ENCODE measurements around the gene LY9. TPM values are rescaled to one million over a fixed set of nuclear protein-coding genes. Genes with fewer than 3 reads are reported as not detected.

The LY9 gene
- polyA plus RNA-seq, 1 of the 3 experiments (the other 2 are of a cell fraction), result not detected

GRCh38 chr1:160858507-160858906 lies 62.5 kb downstream of the LY9 start:
- CTCF ChIA-PET, result no interaction called here
- 22% methylated on average over 3 of the region's 3 CpGs for WGBS (ENCODE audit: low lambda C conversion rate)
- DNase-seq, result no peak
- Histone ChIP-seq H3F3A (replicated peaks; ENCODE audit: insufficient read depth) (no peaks in the 10 kb centered on the region), H3K79me2 (ENCODE audit: insufficient read depth) (no peaks in the 10 kb centered on the region), H3K9me3 (no peaks in the 10 kb centered on the region), H3K27ac (ENCODE audit: low read depth in 2 of 2, low read length in 1 of 2) (no peak overlapping the region), H3K27me3 (ENCODE audit: insufficient read depth) (no peaks in the 10 kb centered on the region; the same call in 1 of the 2 replicates), H3K9ac (no peak overlapping the region), H4K20me1 (ENCODE audit: insufficient read depth) (no peaks in the 10 kb centered on the region), H3K4me3 (ENCODE audit: low read depth in 2 of 2, low read length in 1 of 2) (no peak overlapping the region), H3K36me3 (replicated peaks in 1 of 2; ENCODE audit: control insufficient read depth in 1 of 2, insufficient read depth in 2 of 2, low read length in 1 of 2) (no peaks in the 10 kb centered on the region), H3K4me2 (no peak overlapping the region), H2AFZ (ENCODE audit: low read depth) (no peak overlapping the region), H3K4me1 (ENCODE audit: control insufficient read depth in 1 of 2, insufficient read depth in 2 of 2, low read depth in 1 of 2, low read length in 1 of 2) (no peaks in the 10 kb centered on the region), H3K9me2 (no peaks in the 10 kb centered on the region)
- POLR2A ChIA-PET, result no interaction called here
- TF ChIP-seq JUND (IDR thresholded peaks at IDR 0.05) (no peak), SMC3 (IDR thresholded peaks at IDR 0.05; ENCODE audit: low read depth, low read length) (no peak)

GRCh38 chr1:160859166-160859565 lies 63.2 kb downstream of the LY9 start:
- no peaks in the 10 kb centered on the region for H3K79me2 ChIP-seq (ENCODE audit: insufficient read depth)
- H2AFZ ChIP-seq (ENCODE audit: low read depth), result no peak overlapping the region
- ChIA-PET CTCF (no interaction called here), POLR2A (no interaction called here)
- H3K27me3 ChIP-seq (ENCODE audit: insufficient read depth), result no peaks in the 10 kb centered on the region; the same call in 1 of the 2 replicates
- no peak for DNase-seq
- no peaks in the 10 kb centered on the region for H3K9me2 ChIP-seq
- no peaks in the 10 kb centered on the region for H3K36me3 ChIP-seq (replicated peaks in 1 of 2; ENCODE audit: control insufficient read depth in 1 of 2, insufficient read depth in 2 of 2, low read length in 1 of 2)
- H4K20me1 ChIP-seq (ENCODE audit: insufficient read depth), result no peaks in the 10 kb centered on the region
- H3K4me1 ChIP-seq (ENCODE audit: control insufficient read depth in 1 of 2, insufficient read depth in 2 of 2, low read depth in 1 of 2, low read length in 1 of 2), result no peaks in the 10 kb centered on the region
- 42% methylated on average over 5 of the region's 5 CpGs for WGBS (ENCODE audit: low lambda C conversion rate)
- TF ChIP-seq PBX3 (IDR thresholded peaks at IDR 0.05) (no peak), TEAD4 (IDR thresholded peaks at IDR 0.05; ENCODE audit: borderline replicate concordance, insufficient read depth) (no peak), SIN3A (IDR thresholded peaks at IDR 0.05; ENCODE audit: borderline replicate concordance, low read depth, low read length) (no peak), POLR2AphosphoS5 (IDR thresholded peaks at IDR 0.05; ENCODE audit: low read depth, low read length) (no peak), FOXM1 (IDR thresholded peaks at IDR 0.05; ENCODE audit: low read depth) (no peak), ELF1 (IDR thresholded peaks at IDR 0.05) (no peak), RCOR1 (IDR thresholded peaks at IDR 0.05; ENCODE audit: low read length) (no peak), CHD2 (IDR thresholded peaks at IDR 0.05; ENCODE audit: low read length, partially characterized antibody) (no peak), NRF1 (IDR thresholded peaks at IDR 0.05; ENCODE audit: low read depth, low read length) (no peak), SMC3 (IDR thresholded peaks at IDR 0.05; ENCODE audit: low read depth, low read length) (no peak), MEF2A (IDR thresholded peaks at IDR 0.05; ENCODE audit: borderline replicate concordance, low read depth) (no peak), NFIC (IDR thresholded peaks at IDR 0.05; ENCODE audit: borderline replicate concordance) (no peak), TCF12 (IDR thresholded peaks at IDR 0.05) (no peak), RFX5 (IDR thresholded peaks at IDR 0.05; ENCODE audit: low read length) (no peak), JUND (IDR thresholded peaks at IDR 0.05) (no peak), EZH2phosphoT487 (IDR thresholded peaks at IDR 0.05; ENCODE audit: borderline replicate concordance, low read depth) (no peak)
- TF ChIP-seq, protein P1, sequence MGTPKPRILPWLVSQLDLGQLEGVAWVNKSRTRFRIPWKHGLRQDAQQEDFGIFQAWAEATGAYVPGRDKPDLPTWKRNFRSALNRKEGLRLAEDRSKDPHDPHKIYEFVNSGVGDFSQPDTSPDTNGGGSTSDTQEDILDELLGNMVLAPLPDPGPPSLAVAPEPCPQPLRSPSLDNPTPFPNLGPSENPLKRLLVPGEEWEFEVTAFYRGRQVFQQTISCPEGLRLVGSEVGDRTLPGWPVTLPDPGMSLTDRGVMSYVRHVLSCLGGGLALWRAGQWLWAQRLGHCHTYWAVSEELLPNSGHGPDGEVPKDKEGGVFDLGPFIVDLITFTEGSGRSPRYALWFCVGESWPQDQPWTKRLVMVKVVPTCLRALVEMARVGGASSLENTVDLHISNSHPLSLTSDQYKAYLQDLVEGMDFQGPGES (IDR thresholded peaks at IDR 0.05; ENCODE audit: low read depth, low read length), result no peak
- TF ChIP-seq, protein P2, sequence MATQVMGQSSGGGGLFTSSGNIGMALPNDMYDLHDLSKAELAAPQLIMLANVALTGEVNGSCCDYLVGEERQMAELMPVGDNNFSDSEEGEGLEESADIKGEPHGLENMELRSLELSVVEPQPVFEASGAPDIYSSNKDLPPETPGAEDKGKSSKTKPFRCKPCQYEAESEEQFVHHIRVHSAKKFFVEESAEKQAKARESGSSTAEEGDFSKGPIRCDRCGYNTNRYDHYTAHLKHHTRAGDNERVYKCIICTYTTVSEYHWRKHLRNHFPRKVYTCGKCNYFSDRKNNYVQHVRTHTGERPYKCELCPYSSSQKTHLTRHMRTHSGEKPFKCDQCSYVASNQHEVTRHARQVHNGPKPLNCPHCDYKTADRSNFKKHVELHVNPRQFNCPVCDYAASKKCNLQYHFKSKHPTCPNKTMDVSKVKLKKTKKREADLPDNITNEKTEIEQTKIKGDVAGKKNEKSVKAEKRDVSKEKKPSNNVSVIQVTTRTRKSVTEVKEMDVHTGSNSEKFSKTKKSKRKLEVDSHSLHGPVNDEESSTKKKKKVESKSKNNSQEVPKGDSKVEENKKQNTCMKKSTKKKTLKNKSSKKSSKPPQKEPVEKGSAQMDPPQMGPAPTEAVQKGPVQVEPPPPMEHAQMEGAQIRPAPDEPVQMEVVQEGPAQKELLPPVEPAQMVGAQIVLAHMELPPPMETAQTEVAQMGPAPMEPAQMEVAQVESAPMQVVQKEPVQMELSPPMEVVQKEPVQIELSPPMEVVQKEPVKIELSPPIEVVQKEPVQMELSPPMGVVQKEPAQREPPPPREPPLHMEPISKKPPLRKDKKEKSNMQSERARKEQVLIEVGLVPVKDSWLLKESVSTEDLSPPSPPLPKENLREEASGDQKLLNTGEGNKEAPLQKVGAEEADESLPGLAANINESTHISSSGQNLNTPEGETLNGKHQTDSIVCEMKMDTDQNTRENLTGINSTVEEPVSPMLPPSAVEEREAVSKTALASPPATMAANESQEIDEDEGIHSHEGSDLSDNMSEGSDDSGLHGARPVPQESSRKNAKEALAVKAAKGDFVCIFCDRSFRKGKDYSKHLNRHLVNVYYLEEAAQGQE (IDR thresholded peaks at IDR 0.05; ENCODE audit: low read depth, low read length), result no peak
- TF ChIP-seq, protein P3, sequence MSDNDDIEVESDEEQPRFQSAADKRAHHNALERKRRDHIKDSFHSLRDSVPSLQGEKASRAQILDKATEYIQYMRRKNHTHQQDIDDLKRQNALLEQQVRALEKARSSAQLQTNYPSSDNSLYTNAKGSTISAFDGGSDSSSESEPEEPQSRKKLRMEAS (IDR thresholded peaks at IDR 0.05; ENCODE audit: low read depth), result no peak
- TF ChIP-seq, protein P4, sequence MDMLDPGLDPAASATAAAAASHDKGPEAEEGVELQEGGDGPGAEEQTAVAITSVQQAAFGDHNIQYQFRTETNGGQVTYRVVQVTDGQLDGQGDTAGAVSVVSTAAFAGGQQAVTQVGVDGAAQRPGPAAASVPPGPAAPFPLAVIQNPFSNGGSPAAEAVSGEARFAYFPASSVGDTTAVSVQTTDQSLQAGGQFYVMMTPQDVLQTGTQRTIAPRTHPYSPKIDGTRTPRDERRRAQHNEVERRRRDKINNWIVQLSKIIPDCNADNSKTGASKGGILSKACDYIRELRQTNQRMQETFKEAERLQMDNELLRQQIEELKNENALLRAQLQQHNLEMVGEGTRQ (IDR thresholded peaks at IDR 0.05; ENCODE audit: borderline replicate concordance, low read depth, low read length), result no peak
- no peak overlapping the region for H3K9ac ChIP-seq
- no peak overlapping the region for H3K4me2 ChIP-seq
- no peak overlapping the region for H3K4me3 ChIP-seq (ENCODE audit: low read depth in 2 of 2, low read length in 1 of 2)
- no peaks in the 10 kb centered on the region for H3F3A ChIP-seq (replicated peaks; ENCODE audit: insufficient read depth)
- no peaks in the 10 kb centered on the region for H3K9me3 ChIP-seq
- no peak overlapping the region for H3K27ac ChIP-seq (ENCODE audit: low read depth in 2 of 2, low read length in 1 of 2)

All from SK-N-SH (cell line).